GM10266 (cell line): Measurements from ENCODE around the gene CLSTN2.

Source experiments
- DNase-seq: peaks from one replicate; pipeline ENCODE4 v3.0.0; 2012; ENCODE audit errors: extremely low spot score
- TF ChIP-seq, protein P1 (sequence below): IDR thresholded peaks from 2 replicates; pipeline ENCODE4 v1.5.1; 2012; ENCODE audit warnings: mild to moderate bottlenecking, low read depth; ENCODE audit not compliant: control insufficient read depth, insufficient read depth; ENCODE audit errors: missing control alignments

CLSTN2 gene

GRCh38 chr3:140128631-140129030 lies 193.6 kb downstream of the CLSTN2 start:
- DNase-seq = peak; percentile 42
- TF ChIP-seq, protein P1, sequence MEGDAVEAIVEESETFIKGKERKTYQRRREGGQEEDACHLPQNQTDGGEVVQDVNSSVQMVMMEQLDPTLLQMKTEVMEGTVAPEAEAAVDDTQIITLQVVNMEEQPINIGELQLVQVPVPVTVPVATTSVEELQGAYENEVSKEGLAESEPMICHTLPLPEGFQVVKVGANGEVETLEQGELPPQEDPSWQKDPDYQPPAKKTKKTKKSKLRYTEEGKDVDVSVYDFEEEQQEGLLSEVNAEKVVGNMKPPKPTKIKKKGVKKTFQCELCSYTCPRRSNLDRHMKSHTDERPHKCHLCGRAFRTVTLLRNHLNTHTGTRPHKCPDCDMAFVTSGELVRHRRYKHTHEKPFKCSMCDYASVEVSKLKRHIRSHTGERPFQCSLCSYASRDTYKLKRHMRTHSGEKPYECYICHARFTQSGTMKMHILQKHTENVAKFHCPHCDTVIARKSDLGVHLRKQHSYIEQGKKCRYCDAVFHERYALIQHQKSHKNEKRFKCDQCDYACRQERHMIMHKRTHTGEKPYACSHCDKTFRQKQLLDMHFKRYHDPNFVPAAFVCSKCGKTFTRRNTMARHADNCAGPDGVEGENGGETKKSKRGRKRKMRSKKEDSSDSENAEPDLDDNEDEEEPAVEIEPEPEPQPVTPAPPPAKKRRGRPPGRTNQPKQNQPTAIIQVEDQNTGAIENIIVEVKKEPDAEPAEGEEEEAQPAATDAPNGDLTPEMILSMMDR = peak; percentile 74

DNA sequence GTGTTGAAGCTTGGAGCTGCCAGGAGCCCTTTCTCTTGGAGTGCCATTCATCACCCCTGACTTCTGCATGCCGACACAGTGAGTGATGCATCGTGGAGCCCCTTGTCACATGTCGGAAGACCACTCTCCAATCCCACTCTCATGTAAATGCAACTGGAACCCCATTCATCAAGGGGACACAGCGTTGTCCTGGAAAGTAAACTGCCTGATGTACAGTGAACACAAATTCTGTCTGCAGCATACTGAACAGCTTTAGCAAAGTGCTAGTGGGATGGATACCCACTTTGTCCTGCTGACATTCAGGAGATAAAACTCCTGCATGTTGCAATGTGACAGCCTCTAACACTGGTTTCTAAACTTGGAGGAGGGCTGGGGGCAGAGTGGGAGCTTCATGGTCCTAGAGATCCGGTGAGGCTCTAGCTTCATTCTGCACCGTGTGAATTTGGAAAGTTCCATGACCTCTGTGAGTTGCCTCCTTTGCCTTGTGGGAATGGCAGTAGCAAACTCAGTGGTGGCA lies 194.8 kb downstream of the CLSTN2 start:
- TF ChIP-seq, protein P1 = no peak

GRCh38 chr3:140131895-140132294 lies 196.9 kb downstream of the CLSTN2 start:
- TF ChIP-seq, protein P1 = no peak
- no peak for DNase-seq

More for the DNA sequence above, 194.8 kb downstream of the CLSTN2 start:
- DNase-seq = no peak

DNA sequence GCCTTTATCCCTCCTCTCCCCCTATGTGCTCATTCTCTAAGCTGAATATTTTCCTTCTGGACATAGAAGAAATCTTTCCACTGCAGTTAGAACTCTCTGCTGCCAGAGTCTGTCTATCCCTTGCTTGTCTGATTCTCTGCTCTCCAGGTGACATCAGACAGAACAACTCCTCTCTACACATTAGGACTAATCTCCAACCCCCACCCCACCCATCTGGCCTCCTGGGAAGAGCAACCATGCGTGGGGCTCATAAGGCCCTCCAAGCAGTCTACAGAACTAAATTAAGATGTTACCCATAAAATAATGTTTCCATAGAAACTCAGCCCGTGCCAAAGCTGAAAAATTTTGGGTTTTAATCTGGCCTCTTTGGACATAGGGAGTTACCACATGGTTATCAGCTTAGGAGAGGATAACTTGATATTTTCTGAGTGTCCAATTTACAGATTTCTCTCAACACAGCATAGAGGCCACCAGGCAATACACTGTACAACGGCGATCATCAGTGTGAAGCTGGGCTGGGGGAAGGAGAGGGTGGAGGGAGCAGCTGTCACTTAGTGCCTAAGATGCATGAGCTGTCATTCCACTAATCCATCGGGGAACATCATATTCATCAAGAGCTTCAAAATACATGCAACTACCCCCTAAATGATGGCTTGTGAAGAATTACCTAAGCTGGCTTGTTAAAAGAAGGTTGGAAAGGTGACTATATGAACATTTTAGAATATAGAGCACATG lies 199.4 kb downstream of the CLSTN2 start:
- DNase-seq = no peak
- TF ChIP-seq, protein P1 = no peak

DNA sequence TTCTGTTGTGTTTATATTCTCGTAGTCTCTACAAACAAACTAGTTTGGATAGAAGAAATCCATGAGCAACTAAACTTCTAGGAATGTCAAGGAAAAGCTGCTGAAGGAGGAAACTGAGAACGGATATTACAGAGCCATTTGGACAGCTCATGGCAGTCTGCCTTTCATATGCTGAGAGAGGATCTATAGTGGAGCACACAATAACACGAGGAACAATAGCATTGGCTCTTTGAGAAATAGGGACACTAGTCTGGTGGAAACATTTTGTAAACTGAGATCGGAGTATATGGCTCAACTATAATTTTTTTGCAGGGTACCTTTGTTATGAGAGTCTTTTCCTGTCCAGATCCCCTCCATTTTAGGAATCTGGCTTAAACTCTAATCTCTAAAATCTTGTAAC lies 200.5 kb downstream of the CLSTN2 start:
- no peak for DNase-seq

GRCh38 chr3:140143367-140144069 lies 208.5 kb downstream of the CLSTN2 start:
- TF ChIP-seq, protein P1 = no peak
- no peak for DNase-seq

More for the DNA sequence above, 200.5 kb downstream of the CLSTN2 start:
- TF ChIP-seq, protein P1 = no peak

DNA sequence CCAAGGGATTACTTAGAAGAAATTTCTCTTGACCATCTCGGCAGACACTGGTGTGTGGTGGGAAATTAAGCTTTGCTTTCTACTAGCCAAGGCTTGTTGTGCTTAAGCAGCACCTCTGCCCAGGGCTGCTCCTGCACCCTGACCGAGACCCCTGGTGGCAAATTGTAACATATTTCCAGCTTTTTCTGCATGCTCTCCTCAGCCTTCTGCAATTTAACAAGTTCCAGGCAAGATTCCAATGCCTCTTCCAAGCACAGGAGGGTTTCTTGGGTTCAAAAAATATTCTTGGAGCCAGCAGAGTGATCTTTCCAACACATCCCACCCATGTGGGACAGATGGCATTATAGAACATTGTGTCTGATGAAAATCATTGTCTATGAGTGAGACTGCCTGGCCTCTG lies 210.5 kb downstream of the CLSTN2 start:
- TF ChIP-seq, protein P1 = no peak
- DNase-seq = no peak
